Stomach (tissue), 4 donors: ENCODE measurements around the gene SKI.

Experiments
- CTCF ChIP-seq, 7 experiments: fragments of 450-650 bp in 4 of 7; fragments of 200-600 bp in 3 of 7; sonication (generic) in 3 of 7; IDR thresholded peaks; one replicate each; pipeline ENCODE4 v1.5.1; 2016 to 2019; ENCODE audit warnings: antibody characterized with exemption in 7 of 7, control low read depth in 2 of 7, mild to moderate bottlenecking in 1 of 7
- POLR2A ChIP-seq, 4 donors: fragments of 450-650 bp; IDR thresholded peaks; one replicate each; pipeline ENCODE4 v1.6.1; 2016; ENCODE audit warnings: antibody characterized with exemption in 4 of 4, control low read depth in 2 of 4, mild to moderate bottlenecking in 1 of 4, moderate library complexity in 1 of 4

GRCh38 chr1:2238361-2239012 lies 10.4 kb downstream of the SKI start:
- TF ChIP-seq CTCF (IDR thresholded peaks at IDR 0.05) = no peak
- TF ChIP-seq POLR2A (IDR thresholded peaks at IDR 0.05) = no peak
